Right lobe of liver (tissue), 6 donors: ENCODE measurements around the gene MYO1C. TPM values are rescaled to one million over a fixed set of nuclear protein-coding genes. Genes with fewer than 3 reads are reported as not detected.
A peak's percentile ranks its signal among the peaks of the same experiment; 100 is the strongest.

Experiments
- ATAC-seq, 4 donors: fragments of 200-7000 bp; cut with Tn5 transposase; one replicate each; pipeline ENCODE4 v1.9.1; 2020; ENCODE audit warnings: mild to moderate bottlenecking in 4 of 4, moderate library complexity in 4 of 4
- DNase-seq, 3 donors: peaks; one replicate each; pipeline ENCODE4 v3.0.0-alpha.2; 2020
- H3K27ac ChIP-seq, 3 donors: fragments of 200-600 bp; one replicate each; pipeline ENCODE4 v1.8.0; 2022
- H3K27me3 ChIP-seq, 2 donors: fragments of 200-600 bp; one replicate each; pipeline ENCODE4 v1.8.0; 2022
- H3K36me3 ChIP-seq, 4 donors: fragments of 200-600 bp; sonication (generic) in 1 of 4; one replicate each; pipeline versions ENCODE4 v1.5.1 to v1.8.0; 2017 to 2022; ENCODE audit warnings: control low read depth in 1 of 4
- H3K4me1 ChIP-seq, 4 donors: fragments of 200-600 bp; sonication (generic) in 1 of 4; one replicate each; pipeline versions ENCODE4 v1.5.1 to v1.8.0; 2017 to 2022; ENCODE audit warnings: control low read depth in 1 of 4
- H3K4me3 ChIP-seq, 3 donors: fragments of 200-600 bp; one replicate each; pipeline ENCODE4 v1.8.0; 2022
- H3K9me3 ChIP-seq, 4 donors: fragments of 200-600 bp; sonication (generic) in 1 of 4; one replicate each; pipeline versions ENCODE4 v1.5.1 to v1.8.0; 2017 to 2022; ENCODE audit warnings: control low read depth in 1 of 4
- CTCF ChIP-seq, 4 donors: fragments of 200-600 bp in 3 of 4; fragments of 450-650 bp in 1 of 4; IDR thresholded peaks; one replicate each; pipeline versions ENCODE4 v1.5.1 to v1.8.0; 2016 to 2022; ENCODE audit warnings: antibody characterized with exemption in 4 of 4, mild to moderate bottlenecking in 2 of 4
- POLR2A ChIP-seq: fragments of 450-650 bp; IDR thresholded peaks from one replicate; pipeline ENCODE4 v1.6.1; 2017; ENCODE audit warnings: antibody characterized with exemption, mild to moderate bottlenecking
- WGBS: methylation state at CpG from one replicate; pipeline ENCODE4 v1.1.6; 2018; ENCODE audit warnings: low coverage, low lambda C conversion rate; ENCODE audit not compliant: insufficient coverage; ENCODE audit errors: missing lambda C conversion rate; 5-methylcytosine and 5-hydroxymethylcytosine counted together
- intact Hi-C, 2 donors: fragments of 100-400 bp; cut with DNase I; formaldehyde crosslinking; loops; one replicate each; pipeline versions ENCODE4 v1.11.2 to v1.14.1; 2022
- total RNA-seq, 6 experiments: library from RNA; depleted of rRNA in 2 of 6; stranded (reverse); fragments of >200 nt in 2 of 6; fragmentation: NEBNext Ultra II Directional in 3 of 6; extraction: Animal tissue kit (Norgen Biotek cat#: 25700) in 3 of 6; gene quantifications; one replicate each; pipeline versions ENCODE4 v1.1.0 to v1.2.4, GENCODE V29; 2016 to 2023
- donor health status: DM: no; HTN: yes; CAD: no.
- donor health status: DM: no; HTN: no; CAD: no.
- donor health status: DM: no; HTN: no; CAD: no.
- donor health status: DM: no; HTN: yes; CAD: no.
- donor health status: DM: no; HTN: yes; CAD: no.

MYO1C gene
- total RNA-seq, 6 experiments from 2014 or later, result 56.6 to 94.7 (median 68.3) TPM

- DNase-seq (no peak), ATAC-seq (no peak)
- no peaks in the 10 kb centered on the region for H3K9me3 ChIP-seq
- intact Hi-C loops, result no loop called here
- 88% methylated on average over 10 of the region's 10 CpGs for WGBS
- no peak overlapping the region for H3K27ac ChIP-seq
- no peak overlapping the region for H3K4me3 ChIP-seq
- peaks cover 0 to 6% (median 0%) of the 10 kb centered on the region in 4 donors for H3K4me1 ChIP-seq
- TF ChIP-seq POLR2A, result no peak
- TF ChIP-seq CTCF (IDR thresholded peaks at IDR 0.05), result no peak
- no peaks in the 10 kb centered on the region for H3K27me3 ChIP-seq
- peaks cover 0 to 6% (median 0%) of the 10 kb centered on the region in 4 donors for H3K36me3 ChIP-seq
These were observed 28.7 kb upstream of the MYO1C start for GRCh38 chr17:1521086-1521640.

- no peaks in the 10 kb centered on the region for H3K27me3 ChIP-seq
- H3K36me3 ChIP-seq, result peaks cover 0 to 6% (median 0%) of the 10 kb centered on the region in 4 donors
- no peak for TF ChIP-seq POLR2A
- no peak for TF ChIP-seq CTCF (IDR thresholded peaks at IDR 0.05)
- DNase-seq (no peak), ATAC-seq (no peak)
- WGBS, result 92% methylated on average over 5 of the region's 7 CpGs
- H3K4me1 ChIP-seq, result peaks cover 0 to 18% (median 0%) of the 10 kb centered on the region in 4 donors
- H3K9me3 ChIP-seq, result no peaks in the 10 kb centered on the region
- intact Hi-C loops, result loop anchor here (10.0 kb wide), 2 partner anchors 155 to 245 kb away; partner anchors contain the start of genes BHLHA9 (in 1 of the 2) and TRARG1 (in 1 of the 2)
- no peak overlapping the region for H3K27ac ChIP-seq
- H3K4me3 ChIP-seq, result no peak overlapping the region
These were observed 27.2 kb upstream of the MYO1C start for GRCh38 chr17:1519678-1520077.

- H3K27me3 ChIP-seq, result no peaks in the 10 kb centered on the region
- peaks cover 0 to 8% (median 0%) of the 10 kb centered on the region in 4 donors for H3K36me3 ChIP-seq
- 78% methylated on average over 2 of the region's 2 CpGs for WGBS
- TF ChIP-seq POLR2A (no peak), CTCF (IDR thresholded peaks at IDR 0.05) (no peak)
- intact Hi-C loops, result loop anchor here (10.0 kb wide), 2 partner anchors 154 to 244 kb away; partner anchors contain the start of genes BHLHA9 (in 1 of the 2) and TRARG1 (in 1 of the 2)
- DNase-seq (no peak), ATAC-seq (no peak)
- H3K4me1 ChIP-seq, result peaks cover 0 to 19% (median 0%) of the 10 kb centered on the region in 4 donors
- no peak overlapping the region for H3K4me3 ChIP-seq
- H3K27ac ChIP-seq, result no peak overlapping the region
- no peaks in the 10 kb centered on the region for H3K9me3 ChIP-seq
These were observed 25.9 kb upstream of the MYO1C start for GRCh38 chr17:1518410-1518809.

GRCh38 chr17:1516388-1517161 is 24.1 kb upstream of the MYO1C start, which contains the start of gene INPP5K:
INPP5K (minus strand) TSS chr17:1516612; CDS start chr17:1516499, 113 bp downstream.
- peaks cover 0 to 19% (median 0%) of the 10 kb centered on the region in 4 donors for H3K4me1 ChIP-seq
- peak; percentile 95 to 97 (median 96) for ATAC-seq
- peak within 1 kb of the TSS; percentile 89 to 100 (median 94) for H3K4me3 ChIP-seq
- H3K27ac ChIP-seq, result peak within 1 kb of the TSS; percentile 78 to 88 (median 79)
- peak; percentile 99 for DNase-seq
- TF ChIP-seq POLR2A (peak; percentile 58), CTCF (IDR thresholded peaks at IDR 0.05) (peak in 1 of 4 donors; percentile 7)
- WGBS, result 0% methylated on average over 44 of the region's 91 CpGs
- H3K9me3 ChIP-seq, result no peaks in the 10 kb centered on the region
- no peaks in the 10 kb centered on the region for H3K27me3 ChIP-seq
- intact Hi-C loops, result loop anchor here (10.0 kb wide), 2 partner anchors 152 to 242 kb away; partner anchors contain the start of genes BHLHA9 (in 1 of the 2) and TRARG1 (in 1 of the 2)
- peaks cover 0 to 13% (median 0%) of the 10 kb centered on the region in 4 donors for H3K36me3 ChIP-seq
